ENCODE data around the gene AP2A1.

AP2A1 gene

GRCh38 chr19:49855676-49856573, 89.1 kb downstream of the AP2A1 start:
- DNase-seq (ENCODE audit: low read depth in 2 of 2), result no peak

- DNase-seq (ENCODE audit: low read depth in 2 of 2), result no peak
These were observed 89.8 kb downstream of the AP2A1 start for GRCh38 chr19:49856574-49857021.

All from stimulated activated CD8-positive, alpha-beta memory T cell treated with anti-CD3 and anti-CD28 coated beads, Interleukin-15, amount 100 ng/mL, for 48 hours (primary cell).